Measurements from ENCODE around the gene FIBP. TPM values are rescaled to one million over a fixed set of nuclear protein-coding genes. Genes with fewer than 3 reads are reported as not detected.

The FIBP gene
- total RNA-seq, 1 experiment from 2014 or later = 105 TPM

DNA sequence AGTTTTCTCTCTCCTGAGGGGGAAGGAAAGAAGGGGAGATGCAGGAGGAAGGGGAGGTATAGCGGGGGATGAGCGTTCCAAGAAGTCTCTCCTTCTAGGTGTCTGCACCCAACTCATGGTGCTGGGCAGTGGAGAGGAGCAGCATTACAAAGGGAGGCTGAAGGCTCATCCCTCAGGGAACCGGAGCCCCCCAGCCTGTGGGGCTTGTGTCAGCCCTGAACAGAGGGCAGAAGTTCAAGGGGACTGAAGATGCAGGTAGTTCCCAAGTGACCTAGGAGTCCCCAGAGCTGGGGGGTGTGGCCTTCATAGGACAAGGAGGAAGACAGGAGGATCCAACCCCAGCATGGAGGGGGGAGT is 28.8 kb upstream of the FIBP start:
- DNase-seq = no peak
- Histone ChIP-seq H3F3A (ENCODE audit: insufficient read depth, low read depth) (peaks cover 42% of the 10 kb centered on the region), H2AFZ (no peak overlapping the region), H3K79me2 (ENCODE audit: low read depth) (peaks cover 42% of the 10 kb centered on the region), H3K27ac (peak overlapping the region; percentile 90), H3K4me3 (peak overlapping the region; percentile 89), H3K27me3 (ENCODE audit: insufficient read depth, low read depth) (no peaks in the 10 kb centered on the region), H3K4me1 (replicated peaks; ENCODE audit: insufficient read depth) (peaks cover 68% of the 10 kb centered on the region), H3K9me3 (ENCODE audit: insufficient read depth, low read depth) (no peaks in the 10 kb centered on the region), H3K4me2 (peak overlapping the region; percentile 90), H3K36me3 (ENCODE audit: low read depth) (no peaks in the 10 kb centered on the region), H4K20me1 (ENCODE audit: insufficient read depth) (no peaks in the 10 kb centered on the region), H3K9me2 (ENCODE audit: insufficient read depth) (no peaks in the 10 kb centered on the region)
- BruUV-seq (replicated peaks) = no TSS peak
- TF ChIP-seq EZH2 (IDR thresholded peaks at IDR 0.05; ENCODE audit: low read depth) = no peak
- TF ChIP-seq, protein P1, sequence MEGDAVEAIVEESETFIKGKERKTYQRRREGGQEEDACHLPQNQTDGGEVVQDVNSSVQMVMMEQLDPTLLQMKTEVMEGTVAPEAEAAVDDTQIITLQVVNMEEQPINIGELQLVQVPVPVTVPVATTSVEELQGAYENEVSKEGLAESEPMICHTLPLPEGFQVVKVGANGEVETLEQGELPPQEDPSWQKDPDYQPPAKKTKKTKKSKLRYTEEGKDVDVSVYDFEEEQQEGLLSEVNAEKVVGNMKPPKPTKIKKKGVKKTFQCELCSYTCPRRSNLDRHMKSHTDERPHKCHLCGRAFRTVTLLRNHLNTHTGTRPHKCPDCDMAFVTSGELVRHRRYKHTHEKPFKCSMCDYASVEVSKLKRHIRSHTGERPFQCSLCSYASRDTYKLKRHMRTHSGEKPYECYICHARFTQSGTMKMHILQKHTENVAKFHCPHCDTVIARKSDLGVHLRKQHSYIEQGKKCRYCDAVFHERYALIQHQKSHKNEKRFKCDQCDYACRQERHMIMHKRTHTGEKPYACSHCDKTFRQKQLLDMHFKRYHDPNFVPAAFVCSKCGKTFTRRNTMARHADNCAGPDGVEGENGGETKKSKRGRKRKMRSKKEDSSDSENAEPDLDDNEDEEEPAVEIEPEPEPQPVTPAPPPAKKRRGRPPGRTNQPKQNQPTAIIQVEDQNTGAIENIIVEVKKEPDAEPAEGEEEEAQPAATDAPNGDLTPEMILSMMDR (conservative IDR thresholded peaks at IDR 0.05) = no peak
- intact Hi-C loops (cut with micrococcal nuclease; ENCODE audit: unreplicated experiment) = loop anchor here (2.0 to 5.0 kb wide), 2 partner anchors 58 to 360 kb away; partner anchors contain the start of genes CFL1 and LTBP3
- ChIA-PET CTCF (interaction anchor here (1.8 kb wide), 1 partner anchor 26 kb away, joined by 7 read pairs; the partner anchor contains the start of gene CCDC85B), POLR2A (ENCODE audit: unreplicated experiment) (interaction anchor here (0.7 to 1.2 kb wide), 3 partner anchors 8 to 27 kb away, joined by 3 to 10 read pairs (median 6); partner anchors contain the start of gene CCDC85B)

DNA sequence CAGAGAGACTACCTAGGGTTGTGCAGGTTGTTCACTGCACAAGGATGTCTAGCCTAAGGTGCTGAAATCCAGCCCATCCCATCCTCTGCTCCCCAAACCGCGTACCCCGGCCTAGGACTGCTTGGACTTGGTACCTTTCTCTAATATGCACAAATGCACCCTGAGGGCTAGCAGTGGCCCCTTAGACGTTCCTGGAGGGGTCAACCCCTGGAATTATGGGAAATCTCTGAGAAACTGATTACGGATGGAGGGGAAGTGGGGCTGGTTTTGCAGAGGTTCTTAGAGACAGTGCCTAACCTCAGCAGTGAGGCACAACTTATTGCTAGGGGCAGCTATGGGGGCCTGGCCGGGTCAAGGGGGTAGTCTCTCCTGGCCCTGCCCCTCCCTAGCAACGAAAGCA is 28.1 kb upstream of the FIBP start:
- no peaks in the 10 kb centered on the region for H4K20me1 ChIP-seq (ENCODE audit: insufficient read depth)
- H3K27me3 ChIP-seq (ENCODE audit: insufficient read depth, low read depth) = no peaks in the 10 kb centered on the region
- H3K27ac ChIP-seq = peak overlapping the region; percentile 90
- TF ChIP-seq EZH2 (IDR thresholded peaks at IDR 0.05; ENCODE audit: low read depth) = no peak
- TF ChIP-seq, protein P1 (conservative IDR thresholded peaks at IDR 0.05) = no peak
- intact Hi-C loops (cut with micrococcal nuclease; ENCODE audit: unreplicated experiment) = loop anchor here (2.0 to 5.0 kb wide), 2 partner anchors 58 to 359 kb away; partner anchors contain the start of genes CFL1 and LTBP3
- peak overlapping the region; percentile 89 for H3K4me3 ChIP-seq
- no peaks in the 10 kb centered on the region for H3K9me3 ChIP-seq (ENCODE audit: insufficient read depth, low read depth)
- H3K36me3 ChIP-seq (ENCODE audit: low read depth) = no peaks in the 10 kb centered on the region
- no TSS peak for BruUV-seq (replicated peaks)
- no peaks in the 10 kb centered on the region for H3K9me2 ChIP-seq (ENCODE audit: insufficient read depth)
- no peak overlapping the region for H2AFZ ChIP-seq
- peaks cover 42% of the 10 kb centered on the region for H3K79me2 ChIP-seq (ENCODE audit: low read depth)
- H3K4me1 ChIP-seq (replicated peaks; ENCODE audit: insufficient read depth) = peaks cover 75% of the 10 kb centered on the region
- peaks cover 47% of the 10 kb centered on the region for H3F3A ChIP-seq (ENCODE audit: insufficient read depth, low read depth)
- POLR2A ChIA-PET (ENCODE audit: unreplicated experiment) = interaction anchor here (0.6 to 1.6 kb wide), 7 partner anchors 14 to 323 kb away, joined by 3 to 34 read pairs (median 5); partner anchors contain the start of genes CCDC85B, FIBP and FOSL1
- CTCF ChIA-PET = interaction anchor here (0.6 to 1.4 kb wide), 3 partner anchors 9 to 28 kb away, joined by 6 to 10 read pairs (median 9); partner anchors contain the start of gene FIBP
- no peak for DNase-seq
- peak overlapping the region; percentile 90 for H3K4me2 ChIP-seq

DNA sequence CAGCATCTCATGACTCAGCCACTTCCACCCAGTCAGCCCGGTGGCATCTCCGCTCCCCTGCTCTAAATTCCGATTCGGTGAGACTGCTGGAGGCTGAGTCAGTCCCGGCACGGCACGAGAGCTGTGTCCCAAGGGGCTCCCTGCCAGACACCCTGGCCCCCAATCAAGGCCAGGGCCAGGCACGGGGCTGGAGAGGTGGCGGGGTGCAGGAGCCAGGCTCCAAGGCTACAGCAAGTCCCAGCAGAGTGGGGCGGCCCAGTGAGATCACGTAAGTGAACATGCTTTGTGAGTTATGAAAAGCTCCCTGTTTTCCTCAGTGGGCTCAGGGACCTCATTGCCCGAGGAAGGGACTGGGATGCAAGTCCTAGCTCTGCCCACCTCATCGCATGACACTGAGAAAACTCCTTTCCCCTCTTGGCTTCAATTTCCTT is 27.6 kb upstream of the FIBP start:
- Histone ChIP-seq H3F3A (ENCODE audit: insufficient read depth, low read depth) (peaks cover 52% of the 10 kb centered on the region), H4K20me1 (ENCODE audit: insufficient read depth) (no peaks in the 10 kb centered on the region), H3K4me2 (peak overlapping the region; percentile 90), H2AFZ (no peak overlapping the region), H3K36me3 (ENCODE audit: low read depth) (no peaks in the 10 kb centered on the region), H3K4me3 (peak overlapping the region; percentile 89), H3K9me3 (ENCODE audit: insufficient read depth, low read depth) (no peaks in the 10 kb centered on the region), H3K4me1 (replicated peaks; ENCODE audit: insufficient read depth) (peaks cover 79% of the 10 kb centered on the region), H3K27me3 (ENCODE audit: insufficient read depth, low read depth) (no peaks in the 10 kb centered on the region), H3K9me2 (ENCODE audit: insufficient read depth) (no peaks in the 10 kb centered on the region), H3K79me2 (ENCODE audit: low read depth) (peaks cover 41% of the 10 kb centered on the region), H3K27ac (peak overlapping the region; percentile 90)
- intact Hi-C loops (cut with micrococcal nuclease; ENCODE audit: unreplicated experiment) = loop anchor here (1.0 to 5.0 kb wide), 3 partner anchors 13 to 359 kb away; partner anchors contain the start of genes CFL1 and LTBP3
- TF ChIP-seq, protein P1 (conservative IDR thresholded peaks at IDR 0.05) = no peak
- TF ChIP-seq EZH2 (IDR thresholded peaks at IDR 0.05; ENCODE audit: low read depth) = no peak
- POLR2A ChIA-PET (ENCODE audit: unreplicated experiment) = interaction anchor here (0.6 to 1.6 kb wide), 9 partner anchors 13 to 485 kb away, joined by 3 to 34 read pairs (median 5); partner anchors contain the start of genes CCDC85B, FIBP and FOSL1
- peak; percentile 96 to 97 for DNase-seq
- CTCF ChIA-PET = interaction anchor here (0.6 to 1.4 kb wide), 4 partner anchors 8 to 28 kb away, joined by 6 to 10 read pairs (median 9); partner anchors contain the start of gene FIBP
- no TSS peak for BruUV-seq (replicated peaks)

All from PC-9 (cell line).